ENCODE data around the gene UNC45A.

GRCh38 chr15:90959894-90960293 is 24.8 kb downstream of the UNC45A start:
- TF ChIP-seq CTCF (IDR thresholded peaks at IDR 0.05) = no peak
- TF ChIP-seq POLR2A (IDR thresholded peaks at IDR 0.05) = no peak
